ENCODE results near the gene RABEP2.

GRCh38 chr16:28913946-28914724 lies 10.9 kb downstream of the RABEP2 start:
- TF ChIP-seq POU6F1 (CRISPR knock-in tag; IDR thresholded peaks at IDR 0.05; ENCODE audit: borderline replicate concordance, low read depth), result no peak
- no peak for TF ChIP-seq ESRRG (CRISPR knock-in tag; IDR thresholded peaks at IDR 0.05)
- TF ChIP-seq CREB5 (CRISPR knock-in tag; IDR thresholded peaks at IDR 0.05; ENCODE audit: low read depth), result no peak
- TF ChIP-seq ZNF8 (CRISPR knock-in tag; IDR thresholded peaks at IDR 0.05), result no peak
- no peak for TF ChIP-seq ZNF70 (CRISPR knock-in tag; IDR thresholded peaks at IDR 0.05)
- no peak for TF ChIP-seq SNAI2 (CRISPR knock-in tag; IDR thresholded peaks at IDR 0.05)
- no peak for TF ChIP-seq TCF4 (CRISPR knock-in tag; IDR thresholded peaks at IDR 0.05; ENCODE audit: borderline replicate concordance)
- TF ChIP-seq, protein P1, sequence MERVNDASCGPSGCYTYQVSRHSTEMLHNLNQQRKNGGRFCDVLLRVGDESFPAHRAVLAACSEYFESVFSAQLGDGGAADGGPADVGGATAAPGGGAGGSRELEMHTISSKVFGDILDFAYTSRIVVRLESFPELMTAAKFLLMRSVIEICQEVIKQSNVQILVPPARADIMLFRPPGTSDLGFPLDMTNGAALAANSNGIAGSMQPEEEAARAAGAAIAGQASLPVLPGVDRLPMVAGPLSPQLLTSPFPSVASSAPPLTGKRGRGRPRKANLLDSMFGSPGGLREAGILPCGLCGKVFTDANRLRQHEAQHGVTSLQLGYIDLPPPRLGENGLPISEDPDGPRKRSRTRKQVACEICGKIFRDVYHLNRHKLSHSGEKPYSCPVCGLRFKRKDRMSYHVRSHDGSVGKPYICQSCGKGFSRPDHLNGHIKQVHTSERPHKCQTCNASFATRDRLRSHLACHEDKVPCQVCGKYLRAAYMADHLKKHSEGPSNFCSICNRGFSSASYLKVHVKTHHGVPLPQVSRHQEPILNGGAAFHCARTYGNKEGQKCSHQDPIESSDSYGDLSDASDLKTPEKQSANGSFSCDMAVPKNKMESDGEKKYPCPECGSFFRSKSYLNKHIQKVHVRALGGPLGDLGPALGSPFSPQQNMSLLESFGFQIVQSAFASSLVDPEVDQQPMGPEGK (CRISPR knock-in tag; IDR thresholded peaks at IDR 0.05; ENCODE audit: borderline replicate concordance), result no peak
- TF ChIP-seq ZFP3 (CRISPR knock-in tag; IDR thresholded peaks at IDR 0.05), result no peak
- TF ChIP-seq ARNTL (CRISPR knock-in tag; IDR thresholded peaks at IDR 0.05; ENCODE audit: borderline replicate concordance, low read depth), result no peak
